GM18867 (cell line): ENCODE measurements around the gene SPATA9.
"Not testable (repeated sequence)": the region's sequence is repeated elsewhere in the genome, so short reads cannot be mapped to it uniquely, and the experiment has no call there.

Experiments used
- ATAC-seq: cut with Tn5 transposase; IDR thresholded peaks from one replicate; pipeline ENCODE4 v1.9.1; 2021; ENCODE audit warnings: mild to moderate bottlenecking, moderate library complexity; ENCODE audit not compliant: unreplicated experiment

SPATA9 gene

DNA sequence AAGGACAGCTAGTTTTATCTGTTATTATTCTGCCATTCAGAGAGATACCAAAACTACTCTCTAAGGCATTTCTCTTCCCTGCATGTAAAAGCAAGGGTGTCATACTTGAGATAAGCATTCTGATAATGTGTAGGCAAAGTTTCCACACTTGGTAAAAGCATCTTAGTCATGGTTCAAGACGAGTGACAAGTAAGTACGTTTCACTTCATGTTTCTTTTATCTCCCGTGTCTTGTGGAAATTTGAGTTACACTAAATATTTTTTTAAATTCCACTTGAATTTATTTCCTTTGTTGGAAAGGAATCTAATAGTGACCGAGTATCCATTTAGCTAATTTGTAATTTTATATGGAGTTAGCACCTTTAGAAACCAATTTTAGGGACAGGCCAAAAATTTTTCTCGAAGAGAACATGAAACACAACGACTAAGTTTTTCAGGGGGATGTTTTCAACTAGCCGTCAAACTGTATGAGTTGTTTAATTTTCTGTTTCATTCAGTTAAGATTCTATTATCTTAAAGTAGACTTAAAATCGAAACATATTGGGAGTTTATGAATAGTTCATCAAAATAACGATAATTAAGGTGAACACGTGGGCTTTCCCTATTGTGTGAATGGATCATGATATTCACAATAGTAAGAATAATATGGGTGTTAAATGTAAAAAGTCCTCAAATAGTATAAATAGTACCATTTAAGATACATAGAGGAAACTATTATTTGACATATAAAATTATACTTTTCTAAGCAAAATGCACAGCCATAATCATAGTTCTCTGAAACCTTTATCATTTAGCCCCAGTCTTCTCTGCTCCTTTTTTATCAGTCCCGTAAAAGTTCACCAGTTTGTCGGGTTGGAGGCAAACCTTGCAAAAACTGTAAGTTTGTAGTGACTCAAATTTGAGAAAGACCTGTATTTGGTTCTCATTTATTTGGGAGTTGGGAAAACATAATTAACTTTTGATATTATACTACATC is 34.6 kb downstream of the SPATA9 start:
- ATAC-seq = no peak

DNA sequence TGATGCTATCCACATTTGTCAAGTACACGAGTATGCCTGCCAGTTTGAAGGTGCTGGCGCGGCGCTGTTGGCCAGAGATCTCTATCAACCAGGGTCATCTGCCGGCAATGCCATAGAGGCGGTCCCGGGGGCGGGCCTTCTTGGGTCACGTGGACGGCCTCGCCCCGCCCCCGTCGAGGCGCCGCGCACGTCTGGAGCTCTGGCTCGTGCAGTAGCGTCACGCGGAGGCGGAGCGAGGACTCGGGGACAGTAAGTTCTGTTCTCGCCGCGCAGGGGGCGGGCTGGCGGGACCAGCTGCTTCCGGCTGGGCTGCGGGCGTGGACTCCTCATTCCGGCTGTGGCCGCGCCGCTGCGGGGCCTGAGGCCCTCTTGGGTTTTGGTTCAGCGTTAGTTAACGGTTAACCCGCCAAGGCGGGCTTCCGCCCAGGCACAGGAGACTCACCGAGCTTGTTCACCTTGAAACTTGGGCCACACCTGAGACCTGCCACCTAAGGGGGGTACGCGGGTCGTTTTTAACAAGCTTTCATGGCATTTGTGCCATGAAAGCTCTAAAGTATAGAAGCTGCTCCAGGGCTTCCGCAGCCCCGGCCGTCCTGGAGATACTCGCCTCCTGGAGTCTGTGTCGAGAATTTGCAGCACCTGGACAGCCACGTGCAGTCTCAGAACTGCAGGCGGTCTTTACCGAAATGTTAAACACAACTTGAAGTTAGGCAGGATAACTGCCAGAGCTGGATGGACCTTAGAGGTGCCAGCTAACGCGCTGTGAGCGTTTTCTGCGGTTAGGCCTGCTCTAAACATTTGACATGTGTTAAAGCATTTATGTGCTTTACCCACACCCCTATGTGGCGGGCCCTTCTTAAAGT is 36.0 kb downstream of the SPATA9 start, which contains the start of gene RFESD:
TSS of gene RFESD (plus strand) at position 209 of the 863 bp plus-strand sequence. CDS start 5,495 bp downstream, outside the sequence.
- peak; percentile 96 for ATAC-seq

GRCh38 chr5:95646226-95646568 is 36.6 kb downstream of the SPATA9 start:
- not testable (repeated sequence) for ATAC-seq

DNA sequence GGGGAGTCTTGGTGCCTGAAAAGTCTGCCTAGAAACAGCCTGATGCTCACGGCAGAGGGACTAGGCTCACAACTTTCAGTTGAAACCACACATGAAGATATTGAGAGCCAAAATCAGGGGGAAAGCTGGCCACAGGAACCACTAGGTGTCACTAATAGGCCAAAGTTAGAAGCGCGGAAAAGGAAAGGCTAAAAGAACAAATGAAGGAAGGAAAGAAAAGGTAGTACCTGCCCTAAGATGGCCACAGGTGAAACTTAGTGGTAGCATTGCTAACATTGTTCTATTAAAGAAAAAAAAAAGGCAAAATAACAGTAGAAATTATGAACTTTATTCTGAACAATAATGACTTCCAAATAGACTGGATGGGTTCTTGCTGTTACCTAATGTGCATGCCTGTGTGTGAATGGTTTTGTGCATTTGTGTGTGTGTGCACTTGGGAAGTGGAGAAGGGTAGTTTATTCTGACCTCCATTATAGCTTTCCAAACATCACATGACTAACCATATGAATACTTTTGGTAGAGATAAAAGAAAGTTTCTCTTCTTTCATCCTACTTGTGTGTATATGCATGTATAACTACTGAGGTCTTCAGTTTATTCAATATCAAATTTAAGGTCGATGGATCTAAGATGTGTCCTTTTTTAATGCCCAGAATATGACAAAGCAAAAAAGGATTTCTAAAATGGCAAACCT is 38.3 kb downstream of the SPATA9 start:
- peak; percentile 35 for ATAC-seq

DNA sequence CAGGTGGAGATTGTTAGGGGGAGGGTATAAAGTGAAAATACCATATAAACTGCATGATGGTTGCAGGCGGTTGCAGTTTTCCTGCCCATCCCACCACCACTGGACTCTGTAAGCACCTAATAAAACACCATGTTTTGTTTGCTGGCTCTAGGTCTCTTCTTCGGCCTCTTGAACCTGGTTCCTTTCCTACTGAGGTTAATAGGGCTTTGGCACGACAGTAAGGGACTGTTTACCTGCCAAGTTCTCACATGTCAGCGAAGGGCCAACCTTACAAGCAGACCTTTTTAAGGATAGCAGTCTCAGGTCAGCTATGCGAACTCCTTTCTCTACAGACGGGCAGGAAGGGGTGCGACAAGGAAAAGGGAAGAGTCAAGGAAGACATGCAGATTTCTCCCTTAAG is 39.6 kb downstream of the SPATA9 start:
- no peak for ATAC-seq

DNA sequence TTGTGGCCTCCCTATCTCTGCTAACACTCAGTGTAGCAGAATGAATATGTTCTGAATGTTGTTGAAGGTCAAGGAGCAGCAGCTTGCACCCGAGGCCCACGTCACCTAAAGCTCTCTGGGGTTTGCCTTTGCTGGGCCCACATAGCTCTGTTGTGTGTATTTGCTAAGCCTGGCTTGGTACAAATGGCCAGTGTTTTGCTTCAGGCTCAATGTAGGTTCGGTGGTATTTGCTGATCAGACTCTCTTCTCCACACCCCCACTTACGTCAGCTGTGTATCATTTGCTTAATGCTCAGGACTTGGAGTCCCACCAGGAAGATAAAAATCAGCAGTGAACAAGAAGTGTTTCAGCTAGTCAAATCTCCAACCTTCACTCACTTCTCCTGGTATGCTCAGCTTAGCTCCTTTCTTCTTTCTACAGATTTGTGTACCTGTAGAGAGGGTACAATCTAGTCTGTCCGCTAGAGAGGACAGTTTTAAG is 41.0 kb downstream of the SPATA9 start:
- no peak for ATAC-seq

- ATAC-seq = no peak
Measured at GRCh38 chr5:95638632-95639031, 44.2 kb downstream of the SPATA9 start.

DNA sequence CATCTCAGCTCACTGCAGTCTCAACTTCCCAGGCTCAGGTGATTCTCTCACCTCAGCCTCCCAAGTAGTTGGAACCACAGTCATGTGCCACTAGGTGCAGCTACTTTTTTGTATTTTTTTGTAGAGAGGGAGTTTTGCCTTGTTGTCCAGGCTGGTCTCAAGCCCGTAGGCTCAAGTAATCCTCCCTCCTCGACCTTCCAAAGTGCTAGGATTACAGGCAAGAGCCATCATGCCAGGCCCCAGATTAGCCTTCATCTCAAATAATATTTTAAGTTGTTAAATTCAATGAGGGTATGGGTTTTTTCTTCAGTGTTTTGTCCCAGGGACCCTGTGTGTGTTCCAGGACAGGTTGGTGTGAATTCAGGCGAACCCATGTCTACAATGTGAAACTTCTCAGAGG is 48.7 kb downstream of the SPATA9 start:
- ATAC-seq = no peak

DNA sequence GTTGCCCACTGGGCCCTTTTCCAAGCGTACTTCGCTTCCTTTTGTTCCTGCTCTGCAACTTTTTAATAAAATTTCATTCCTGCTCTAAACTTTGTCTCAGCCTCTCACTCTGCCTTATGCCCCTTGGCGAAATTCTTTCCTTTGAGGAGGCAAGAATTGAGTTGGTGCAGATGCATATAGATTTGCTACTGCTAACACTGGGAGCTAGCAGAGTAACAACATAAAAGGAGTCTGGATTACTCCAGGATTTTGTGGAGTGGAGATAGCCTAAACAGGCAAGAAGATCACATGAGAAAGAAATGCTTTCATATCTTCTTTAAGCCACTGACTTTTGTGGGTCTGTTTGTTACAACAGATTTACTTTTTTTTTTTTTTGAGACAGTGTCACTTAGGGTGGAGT is 49.1 kb downstream of the SPATA9 start:
- ATAC-seq = no peak

- not testable (repeated sequence) for ATAC-seq
Measured at GRCh38 chr5:95632942-95633341, 49.8 kb downstream of the SPATA9 start.

- peak; percentile 90 for ATAC-seq
Measured at GRCh38 chr5:95631991-95632675, 50.7 kb downstream of the SPATA9 start.

- no peak for ATAC-seq
Measured at GRCh38 chr5:95631255-95631958, 51.4 kb downstream of the SPATA9 start.

DNA sequence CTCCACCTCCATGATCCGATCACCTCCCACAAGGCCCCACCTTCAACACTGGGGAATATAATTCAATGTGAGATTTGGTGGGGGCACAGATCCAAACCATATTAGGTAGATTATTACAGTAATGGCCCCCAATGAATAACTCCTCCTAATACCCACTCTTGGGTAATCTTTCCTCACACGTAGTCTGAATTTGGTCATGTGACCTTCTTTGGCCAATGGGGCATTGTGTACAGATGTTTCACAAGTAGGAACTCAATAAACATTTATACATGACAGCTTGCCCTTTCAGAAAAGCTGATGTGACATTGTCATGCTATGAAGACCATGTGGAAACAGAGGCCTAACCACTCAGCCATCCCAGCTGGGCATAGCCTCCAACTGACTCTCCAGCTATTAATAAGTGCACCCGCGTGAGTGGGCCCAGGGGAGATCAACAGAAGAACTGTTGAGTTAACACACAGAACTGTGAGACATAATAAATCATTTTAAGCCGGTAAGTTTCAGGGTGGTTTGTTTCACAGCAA is 52.3 kb downstream of the SPATA9 start:
- ATAC-seq = no peak

- ATAC-seq = no peak
Measured at GRCh38 chr5:95628933-95629332, 53.9 kb downstream of the SPATA9 start.

DNA sequence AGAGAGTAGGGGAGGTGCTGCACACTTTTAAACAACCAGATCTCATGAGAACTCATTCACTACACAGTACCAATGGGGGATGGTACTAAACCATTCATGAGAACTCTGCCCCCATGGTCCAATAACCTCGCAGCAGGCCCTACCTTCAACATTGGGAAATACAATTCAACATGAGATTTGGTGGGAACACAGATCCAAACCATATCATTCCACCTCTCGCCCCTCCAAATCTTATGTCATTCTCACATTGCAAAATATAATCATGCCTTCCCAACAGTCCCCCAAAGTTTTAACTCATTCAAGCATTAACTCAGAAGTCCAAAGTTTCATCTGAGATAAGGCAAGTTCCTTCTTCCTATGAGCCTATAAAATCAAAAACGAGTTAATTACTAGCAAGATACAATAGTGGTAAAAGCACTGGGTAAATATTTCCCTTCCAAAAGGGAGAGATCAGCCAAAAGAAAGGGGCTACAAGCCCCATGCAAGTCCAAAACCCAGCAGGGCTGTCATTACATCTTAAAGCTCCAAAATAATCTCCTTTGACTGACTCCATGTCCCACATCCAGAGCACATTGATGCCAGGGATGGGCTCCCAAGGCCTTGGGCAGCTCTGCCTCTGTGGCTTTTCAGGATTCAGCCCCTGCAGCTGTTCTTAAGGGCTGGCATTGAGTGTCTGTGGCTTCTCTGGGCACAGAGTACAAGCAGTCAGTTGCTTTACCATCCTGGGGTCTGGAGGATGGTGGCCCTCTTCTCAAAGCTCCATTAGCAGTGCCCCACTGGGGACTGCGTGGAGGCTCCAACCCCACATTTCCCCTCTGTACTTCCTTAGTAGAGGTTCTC is 54.6 kb downstream of the SPATA9 start:
- ATAC-seq = no peak

- no peak for ATAC-seq
Measured at GRCh38 chr5:95626701-95627100, 56.1 kb downstream of the SPATA9 start.

GRCh38 chr5:95624368-95624767 is 58.4 kb downstream of the SPATA9 start:
- ATAC-seq = no peak

DNA sequence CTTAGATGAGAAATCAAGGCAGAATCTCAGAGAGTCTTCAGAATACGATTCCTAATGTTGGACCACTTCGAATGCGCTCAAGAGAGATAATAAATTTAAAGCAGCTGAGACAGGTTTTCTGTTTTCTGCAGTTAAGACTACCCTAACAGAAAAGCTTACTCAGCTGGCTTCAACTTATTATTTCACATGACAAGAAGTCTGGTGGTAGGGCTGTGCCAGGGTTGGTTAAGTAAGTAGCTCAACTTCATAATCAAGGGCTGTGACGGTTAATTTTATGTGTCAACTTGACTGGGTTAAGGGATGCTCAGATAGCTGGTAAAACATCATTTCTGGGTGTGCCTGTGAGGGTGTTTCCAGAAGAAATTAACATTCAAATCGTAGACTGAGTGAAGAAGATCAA is 59.1 kb downstream of the SPATA9 start:
- no peak for ATAC-seq
